ENCODE results near the gene PARD3B.

PARD3B gene

DNA sequence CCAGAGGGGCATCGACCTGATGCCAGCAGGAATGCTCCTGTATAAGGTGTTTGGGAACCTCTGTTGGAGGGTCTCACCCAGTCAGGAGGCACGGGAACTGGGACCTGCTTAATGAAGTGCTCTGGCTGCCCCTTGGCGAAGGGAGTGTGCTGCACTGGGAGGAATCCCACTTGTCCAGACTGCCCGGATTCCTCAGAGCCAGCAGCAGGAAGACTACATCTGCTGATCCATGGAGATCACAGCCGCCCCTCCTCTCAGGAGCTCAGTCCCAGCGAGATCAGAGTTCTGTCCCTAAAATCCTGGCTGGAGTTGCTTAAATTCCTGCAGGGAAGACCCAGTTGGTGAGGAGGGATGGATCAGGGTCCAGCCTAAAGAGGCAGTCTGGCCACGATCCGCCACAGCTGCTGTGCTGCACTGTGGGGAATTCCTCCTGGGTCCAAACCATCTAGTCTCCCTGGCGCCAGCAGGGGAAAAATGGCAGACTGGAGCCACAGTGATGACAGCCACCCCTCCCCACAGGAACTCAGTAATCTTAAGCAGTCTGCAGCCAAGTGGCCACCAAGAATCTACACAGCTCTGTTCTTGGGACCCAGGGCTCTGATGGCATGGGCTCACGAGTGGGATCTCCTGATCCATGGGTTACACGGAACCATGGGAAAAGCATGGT is 1060.5 kb downstream of the PARD3B start:
- Histone ChIP-seq H3K4me3 (no peak overlapping the region), H3K27ac (no peak overlapping the region)
- no peak for TF ChIP-seq CTCF (IDR thresholded peaks at IDR 0.05)
- no peak for DNase-seq (ENCODE audit: low spot score)

DNA sequence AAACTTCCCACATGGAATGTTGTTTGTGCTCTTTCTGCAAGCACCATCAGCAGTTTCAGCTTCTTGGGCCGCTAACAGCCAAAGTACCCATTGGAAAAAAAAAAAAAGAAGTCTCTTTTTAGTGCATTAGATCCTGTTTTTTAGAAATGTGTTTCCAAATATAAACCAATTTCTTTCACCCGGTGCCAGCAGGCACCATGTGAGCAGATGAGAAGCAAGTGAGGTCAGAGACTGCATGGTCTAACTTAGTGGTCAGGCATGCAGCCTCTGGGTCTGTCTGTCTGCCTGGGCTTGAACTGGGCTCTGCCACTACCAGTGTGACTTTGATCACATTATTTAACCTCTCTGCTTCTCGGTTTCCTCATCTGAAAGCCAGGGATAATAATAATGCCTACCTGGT is 1061.9 kb downstream of the PARD3B start:
- DNase-seq (ENCODE audit: low spot score) = no peak
- no peak for TF ChIP-seq CTCF (IDR thresholded peaks at IDR 0.05)
- Histone ChIP-seq H3K4me3 (no peak overlapping the region), H3K27ac (no peak overlapping the region)

DNA sequence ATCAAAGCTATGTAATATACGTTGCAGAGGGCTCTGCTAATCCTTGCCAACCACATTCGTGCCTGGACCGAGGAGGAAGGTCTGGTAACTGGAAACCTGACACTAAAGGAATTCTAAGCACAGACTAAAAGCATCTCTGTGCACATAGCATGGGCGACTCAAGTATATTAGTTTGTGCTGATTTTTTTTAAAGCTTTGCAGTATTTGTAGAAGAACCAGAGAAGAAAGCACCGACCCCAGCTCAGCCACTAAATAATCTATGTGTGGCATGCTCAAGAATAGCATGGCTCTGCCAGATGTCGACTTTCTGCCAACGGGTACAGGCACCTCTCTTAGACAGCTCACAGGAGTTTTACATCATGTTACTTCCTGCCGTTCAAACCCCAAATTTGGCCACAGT is 1063.8 kb downstream of the PARD3B start:
- DNase-seq (ENCODE audit: low spot score) = no peak
- TF ChIP-seq CTCF (IDR thresholded peaks at IDR 0.05) = no peak
- no peak overlapping the region for H3K27ac ChIP-seq
- H3K4me3 ChIP-seq = no peak overlapping the region

DNA sequence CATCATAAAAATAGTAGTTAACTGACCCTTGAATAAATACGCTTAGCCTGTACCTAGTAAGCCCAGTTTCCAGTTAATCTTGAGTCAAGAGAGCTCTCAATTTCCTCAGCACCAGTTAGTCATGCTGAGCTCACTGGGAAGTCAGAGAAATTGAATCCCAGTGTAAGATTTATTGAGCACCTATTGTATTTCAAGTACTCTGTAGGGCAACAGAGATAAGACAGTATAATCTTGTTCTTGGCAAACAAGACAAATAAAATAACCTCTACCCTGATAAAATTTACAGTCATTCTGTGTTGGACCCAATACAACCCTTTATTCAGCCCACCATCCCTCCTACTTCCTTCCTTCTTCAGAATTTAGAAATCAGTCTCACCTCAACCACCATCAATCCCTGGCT is 1065.2 kb downstream of the PARD3B start:
- no peak for TF ChIP-seq CTCF (IDR thresholded peaks at IDR 0.05)
- Histone ChIP-seq H3K4me3 (no peak overlapping the region), H3K27ac (no peak overlapping the region)
- DNase-seq (ENCODE audit: low spot score) = no peak

DNA sequence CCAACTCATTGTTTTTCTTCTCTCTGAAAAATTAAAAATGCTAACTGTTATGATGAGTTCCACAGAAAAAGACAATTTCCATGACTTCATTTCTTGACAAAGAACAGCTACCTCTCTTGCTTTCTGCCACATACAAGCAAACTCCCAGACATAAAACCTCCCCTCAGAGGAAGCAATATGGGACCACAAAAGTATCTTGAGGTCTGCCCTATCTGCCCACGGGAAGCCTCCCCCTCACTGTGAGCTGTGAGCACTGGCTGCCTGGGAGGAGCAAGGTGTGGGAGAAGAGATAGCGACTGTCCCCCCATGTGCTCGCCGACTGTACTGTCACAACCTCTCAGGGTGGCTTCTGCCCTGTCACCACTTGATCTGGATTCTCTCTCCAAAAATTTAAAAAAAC is 1067.4 kb downstream of the PARD3B start:
- DNase-seq (ENCODE audit: low spot score) = no peak
- TF ChIP-seq CTCF (IDR thresholded peaks at IDR 0.05) = no peak
- Histone ChIP-seq H3K27ac (no peak overlapping the region), H3K4me3 (no peak overlapping the region)

DNA sequence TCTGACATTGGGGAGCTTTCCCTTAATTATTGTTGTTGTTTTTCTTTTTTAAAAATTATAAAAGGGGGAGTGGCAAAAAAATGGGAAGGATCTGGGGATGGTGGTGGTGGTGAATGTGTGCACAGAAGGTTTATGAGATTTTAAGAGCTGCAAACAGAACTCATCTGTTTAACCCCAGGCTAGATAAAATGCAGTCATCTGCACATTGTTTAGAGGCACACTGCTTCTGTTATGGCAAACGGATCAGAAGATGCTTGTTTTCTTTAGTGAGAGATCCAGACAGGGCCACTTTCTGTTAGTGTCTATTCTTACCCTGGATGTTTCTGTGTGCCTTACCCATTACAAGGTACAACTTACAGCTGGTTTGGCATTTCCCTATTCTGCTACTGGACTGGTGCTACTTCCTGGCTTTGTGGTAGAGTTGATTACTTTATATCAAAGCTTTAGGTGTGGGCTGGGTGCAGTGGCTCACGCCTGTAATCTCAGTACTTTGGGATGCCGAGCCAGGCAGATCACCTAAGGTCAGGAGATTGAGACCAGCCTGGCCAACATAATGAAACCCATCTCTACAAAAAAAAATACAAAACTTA is 1068.8 kb downstream of the PARD3B start:
- Histone ChIP-seq H3K4me3 (no peak overlapping the region), H3K27ac (no peak overlapping the region)
- no peak for DNase-seq (ENCODE audit: low spot score)
- no peak for TF ChIP-seq CTCF (IDR thresholded peaks at IDR 0.05)

- TF ChIP-seq CTCF (IDR thresholded peaks at IDR 0.05) = no peak
- no peak for DNase-seq (ENCODE audit: low spot score)
- Histone ChIP-seq H3K27ac (no peak overlapping the region), H3K4me3 (no peak overlapping the region)
Observed at GRCh38 chr2:205614965-205615364, 1069.7 kb downstream of the PARD3B start.
